ENCODE results near the gene GPR15. TPM values are rescaled to one million over a fixed set of nuclear protein-coding genes. Genes with fewer than 3 reads are reported as not detected.

The GPR15 gene
- total and polyA plus RNA-seq, 10 of the 15 experiments (the other 5 are each of a cell fraction or from before 2014, with no cell fraction given): 70.7 to 150 (median 115) TPM

- TF ChIP-seq NR2F1 (conservative IDR thresholded peaks at IDR 0.05): peak; percentile 98
- no peak for TF ChIP-seq SPI1 (IDR thresholded peaks at IDR 0.05; ENCODE audit: borderline replicate concordance, insufficient read depth, low read depth, low read length)
- peak; percentile 85 for TF ChIP-seq MEF2B (IDR thresholded peaks at IDR 0.05; ENCODE audit: partially characterized antibody, poor library complexity, severe bottlenecking)
- no peak for TF ChIP-seq FOS (IDR thresholded peaks at IDR 0.05; ENCODE audit: borderline replicate concordance, extremely low read depth, insufficient read length)
- TF ChIP-seq BCL11A (IDR thresholded peaks at IDR 0.05; ENCODE audit: low read depth, low read length): peak; percentile 100
- peak; percentile 55 for TF ChIP-seq PBX3 (IDR thresholded peaks at IDR 0.05; ENCODE audit: insufficient replicate concordance, low read depth, low read length)
- TF ChIP-seq SIN3A (IDR thresholded peaks at IDR 0.05; ENCODE audit: low read depth, low read length): 0 out of 2 replicates have a peak, but pooled peaks have one; percentile 20
- TF ChIP-seq PML (IDR thresholded peaks at IDR 0.05; ENCODE audit: low read length): peak; percentile 92; the same call in 1 of the 2 replicates
- TF ChIP-seq CEBPB (IDR thresholded peaks at IDR 0.05; ENCODE audit: borderline replicate concordance in 1 of 2, low read depth in 2 of 2, low read length in 2 of 2): peak in 1 of 2 experiments; percentile 90; a peak in 2 of 4 replicates
- peak; percentile 2 for TF ChIP-seq HDAC6 (IDR thresholded peaks at IDR 0.05; ENCODE audit: unreplicated experiment)
- TF ChIP-seq NR2C2 (IDR thresholded peaks at IDR 0.05; ENCODE audit: borderline replicate concordance, control insufficient read depth, insufficient read length, low read depth): no peak
- TF ChIP-seq, protein P1, sequence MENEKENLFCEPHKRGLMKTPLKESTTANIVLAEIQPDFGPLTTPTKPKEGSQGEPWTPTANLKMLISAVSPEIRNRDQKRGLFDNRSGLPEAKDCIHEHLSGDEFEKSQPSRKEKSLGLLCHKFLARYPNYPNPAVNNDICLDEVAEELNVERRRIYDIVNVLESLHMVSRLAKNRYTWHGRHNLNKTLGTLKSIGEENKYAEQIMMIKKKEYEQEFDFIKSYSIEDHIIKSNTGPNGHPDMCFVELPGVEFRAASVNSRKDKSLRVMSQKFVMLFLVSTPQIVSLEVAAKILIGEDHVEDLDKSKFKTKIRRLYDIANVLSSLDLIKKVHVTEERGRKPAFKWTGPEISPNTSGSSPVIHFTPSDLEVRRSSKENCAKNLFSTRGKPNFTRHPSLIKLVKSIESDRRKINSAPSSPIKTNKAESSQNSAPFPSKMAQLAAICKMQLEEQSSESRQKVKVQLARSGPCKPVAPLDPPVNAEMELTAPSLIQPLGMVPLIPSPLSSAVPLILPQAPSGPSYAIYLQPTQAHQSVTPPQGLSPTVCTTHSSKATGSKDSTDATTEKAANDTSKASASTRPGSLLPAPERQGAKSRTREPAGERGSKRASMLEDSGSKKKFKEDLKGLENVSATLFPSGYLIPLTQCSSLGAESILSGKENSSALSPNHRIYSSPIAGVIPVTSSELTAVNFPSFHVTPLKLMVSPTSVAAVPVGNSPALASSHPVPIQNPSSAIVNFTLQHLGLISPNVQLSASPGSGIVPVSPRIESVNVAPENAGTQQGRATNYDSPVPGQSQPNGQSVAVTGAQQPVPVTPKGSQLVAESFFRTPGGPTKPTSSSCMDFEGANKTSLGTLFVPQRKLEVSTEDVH (IDR thresholded peaks at IDR 0.05; ENCODE audit: low read depth, partially characterized antibody): peak; percentile 61
- TF ChIP-seq, protein P2, sequence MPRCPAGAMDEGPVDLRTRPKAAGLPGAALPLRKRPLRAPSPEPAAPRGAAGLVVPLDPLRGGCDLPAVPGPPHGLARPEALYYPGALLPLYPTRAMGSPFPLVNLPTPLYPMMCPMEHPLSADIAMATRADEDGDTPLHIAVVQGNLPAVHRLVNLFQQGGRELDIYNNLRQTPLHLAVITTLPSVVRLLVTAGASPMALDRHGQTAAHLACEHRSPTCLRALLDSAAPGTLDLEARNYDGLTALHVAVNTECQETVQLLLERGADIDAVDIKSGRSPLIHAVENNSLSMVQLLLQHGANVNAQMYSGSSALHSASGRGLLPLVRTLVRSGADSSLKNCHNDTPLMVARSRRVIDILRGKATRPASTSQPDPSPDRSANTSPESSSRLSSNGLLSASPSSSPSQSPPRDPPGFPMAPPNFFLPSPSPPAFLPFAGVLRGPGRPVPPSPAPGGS (IDR thresholded peaks at IDR 0.05; ENCODE audit: borderline replicate concordance, insufficient read depth, low read depth, low read length, poor library complexity, severe bottlenecking): peak; percentile 99
- TF ChIP-seq, protein P3, sequence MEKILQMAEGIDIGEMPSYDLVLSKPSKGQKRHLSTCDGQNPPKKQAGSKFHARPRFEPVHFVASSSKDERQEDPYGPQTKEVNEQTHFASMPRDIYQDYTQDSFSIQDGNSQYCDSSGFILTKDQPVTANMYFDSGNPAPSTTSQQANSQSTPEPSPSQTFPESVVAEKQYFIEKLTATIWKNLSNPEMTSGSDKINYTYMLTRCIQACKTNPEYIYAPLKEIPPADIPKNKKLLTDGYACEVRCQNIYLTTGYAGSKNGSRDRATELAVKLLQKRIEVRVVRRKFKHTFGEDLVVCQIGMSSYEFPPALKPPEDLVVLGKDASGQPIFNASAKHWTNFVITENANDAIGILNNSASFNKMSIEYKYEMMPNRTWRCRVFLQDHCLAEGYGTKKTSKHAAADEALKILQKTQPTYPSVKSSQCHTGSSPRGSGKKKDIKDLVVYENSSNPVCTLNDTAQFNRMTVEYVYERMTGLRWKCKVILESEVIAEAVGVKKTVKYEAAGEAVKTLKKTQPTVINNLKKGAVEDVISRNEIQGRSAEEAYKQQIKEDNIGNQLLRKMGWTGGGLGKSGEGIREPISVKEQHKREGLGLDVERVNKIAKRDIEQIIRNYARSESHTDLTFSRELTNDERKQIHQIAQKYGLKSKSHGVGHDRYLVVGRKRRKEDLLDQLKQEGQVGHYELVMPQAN (conservative IDR thresholded peaks at IDR 0.05): no peak
- peak in 1 of 2 experiments; percentile 76; a peak in 2 of 4 replicates for TF ChIP-seq SRF (IDR thresholded peaks at IDR 0.05; ENCODE audit: low read depth in 2 of 2, low read length in 2 of 2)
- TF ChIP-seq KLF5 (IDR thresholded peaks at IDR 0.05; ENCODE audit: partially characterized antibody): peak; percentile 93
- TF ChIP-seq ZNF384 (IDR thresholded peaks at IDR 0.05; ENCODE audit: borderline replicate concordance, low read depth, low read length): peak; percentile 68
- no peak for TF ChIP-seq USF2 (IDR thresholded peaks at IDR 0.05; ENCODE audit: borderline replicate concordance, low read depth, low read length)
- peak; percentile 88 for TF ChIP-seq TCF7 (IDR thresholded peaks at IDR 0.05; ENCODE audit: borderline replicate concordance)
Measured at GRCh38 chr3:98556164-98557130, 24.7 kb downstream of the GPR15 start (continued).

All from GM12878 (cell line).